HG03439 (cell line): ENCODE data around the gene POP7.
"Not testable (repeated sequence)": the region's sequence is repeated elsewhere in the genome, so short reads cannot be mapped to it uniquely, and the experiment has no call there.

ENCODE experiments used
- ATAC-seq: cut with Tn5 transposase; IDR thresholded peaks from one replicate; pipeline ENCODE4 v1.9.1; 2021; ENCODE audit warnings: mild to moderate bottlenecking, moderate library complexity; ENCODE audit not compliant: unreplicated experiment

The POP7 gene

DNA sequence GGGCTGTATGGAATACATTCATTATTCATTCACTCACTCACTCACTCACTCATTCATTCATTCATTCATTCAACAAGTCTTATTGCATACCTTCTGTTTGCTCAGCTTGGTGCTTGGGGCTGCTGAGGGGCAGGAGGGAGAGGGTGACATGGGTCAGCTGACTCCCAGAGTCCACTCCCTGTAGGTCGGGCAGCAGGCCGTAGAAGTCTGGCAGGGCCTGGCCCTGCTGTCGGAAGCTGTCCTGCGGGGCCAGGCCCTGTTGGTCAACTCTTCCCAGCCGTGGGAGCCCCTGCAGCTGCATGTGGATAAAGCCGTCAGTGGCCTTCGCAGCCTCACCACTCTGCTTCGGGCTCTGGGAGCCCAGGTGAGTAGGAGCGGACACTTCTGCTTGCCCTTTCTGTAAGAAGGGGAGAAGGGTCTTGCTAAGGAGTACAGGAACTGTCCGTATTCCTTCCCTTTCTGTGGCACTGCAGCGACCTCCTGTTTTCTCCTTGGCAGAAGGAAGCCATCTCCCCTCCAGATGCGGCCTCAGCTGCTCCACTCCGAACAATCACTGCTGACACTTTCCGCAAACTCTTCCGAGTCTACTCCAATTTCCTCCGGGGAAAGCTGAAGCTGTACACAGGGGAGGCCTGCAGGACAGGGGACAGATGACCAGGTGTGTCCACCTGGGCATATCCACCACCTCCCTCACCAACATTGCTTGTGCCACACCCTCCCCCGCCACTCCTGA is 16.7 kb downstream of the POP7 start:
- ATAC-seq = no peak

DNA sequence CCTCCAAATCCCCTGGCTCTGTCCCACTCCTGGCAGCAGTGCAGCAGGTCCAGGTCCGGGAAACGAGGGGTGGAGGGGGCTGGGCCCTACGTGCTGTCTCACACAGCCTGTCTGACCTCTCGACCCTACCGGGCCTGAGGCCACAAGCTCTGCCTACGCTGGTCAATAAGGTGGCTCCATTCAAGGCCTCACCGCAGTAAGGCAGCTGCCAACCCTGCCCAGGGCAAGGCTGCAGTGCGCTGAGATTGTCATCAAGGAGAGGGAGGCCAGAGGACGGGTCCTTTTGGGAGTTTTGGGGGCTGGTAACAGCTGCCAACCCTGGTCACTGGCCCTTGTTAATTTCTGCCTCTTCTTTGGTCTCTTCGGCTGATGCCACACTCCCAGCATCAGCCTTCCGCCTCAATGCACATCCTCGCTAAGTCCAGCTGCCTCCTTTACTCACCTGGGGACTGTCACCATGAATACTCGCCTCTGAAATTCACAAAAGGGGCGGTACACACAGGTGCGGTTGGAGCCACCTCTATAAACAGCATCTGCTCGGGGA is 17.9 kb downstream of the POP7 start:
- no peak for ATAC-seq

DNA sequence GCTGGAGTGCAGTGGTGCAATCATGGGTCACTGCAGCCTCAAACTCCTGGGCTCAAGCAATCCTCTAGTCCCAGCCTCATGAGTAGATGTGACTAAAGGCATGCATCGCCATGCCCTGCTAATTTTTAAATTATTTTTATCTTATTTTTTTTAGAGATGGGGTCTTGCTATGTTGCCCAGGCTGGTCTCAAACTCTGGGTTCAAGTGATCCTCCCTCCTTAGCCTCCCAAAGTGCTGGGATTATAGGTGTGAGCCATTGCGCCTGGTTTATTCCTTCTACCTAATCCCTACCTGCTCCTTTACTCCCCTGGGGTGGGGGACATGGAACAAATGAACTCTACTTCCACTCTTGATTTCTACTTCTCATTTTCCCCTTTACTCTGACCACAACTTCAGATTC is 18.4 kb downstream of the POP7 start:
- not testable (repeated sequence) for ATAC-seq

DNA sequence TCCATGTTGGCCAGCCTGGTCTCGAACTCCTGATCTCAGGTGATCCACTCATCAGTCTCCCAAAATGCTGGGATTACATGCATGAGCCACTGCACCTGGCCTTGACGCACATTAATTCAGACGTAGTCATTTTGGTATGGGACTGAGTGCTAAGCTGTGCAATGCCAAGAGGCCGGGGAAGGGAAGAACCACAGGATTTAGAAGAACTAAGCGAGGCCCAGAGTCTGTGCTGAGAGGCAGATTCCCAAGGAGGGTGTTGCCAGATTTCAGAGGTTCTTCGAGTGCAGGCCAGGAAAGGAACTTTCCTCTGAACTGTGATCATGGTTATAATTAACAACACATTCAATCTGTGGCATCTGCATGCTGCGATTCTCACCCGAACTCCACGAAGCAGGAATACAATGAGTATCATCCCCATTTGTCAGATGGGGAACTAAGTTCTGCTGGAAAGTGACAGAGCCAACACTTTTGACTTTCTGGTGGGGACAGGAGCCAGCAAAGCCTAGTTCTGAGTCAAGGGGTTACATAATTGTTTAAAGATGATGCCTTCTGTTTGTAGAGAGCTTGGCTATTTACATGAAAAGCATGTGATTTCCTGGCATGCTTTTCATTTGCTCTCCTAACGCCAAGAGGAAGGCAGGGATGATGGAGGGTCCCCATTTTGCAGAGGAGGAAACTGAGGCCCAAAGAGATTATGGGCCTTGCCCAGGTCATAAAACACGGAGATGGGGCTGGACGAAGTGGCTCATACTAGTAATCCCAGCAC is 21.3 kb downstream of the POP7 start:
- no peak for ATAC-seq

DNA sequence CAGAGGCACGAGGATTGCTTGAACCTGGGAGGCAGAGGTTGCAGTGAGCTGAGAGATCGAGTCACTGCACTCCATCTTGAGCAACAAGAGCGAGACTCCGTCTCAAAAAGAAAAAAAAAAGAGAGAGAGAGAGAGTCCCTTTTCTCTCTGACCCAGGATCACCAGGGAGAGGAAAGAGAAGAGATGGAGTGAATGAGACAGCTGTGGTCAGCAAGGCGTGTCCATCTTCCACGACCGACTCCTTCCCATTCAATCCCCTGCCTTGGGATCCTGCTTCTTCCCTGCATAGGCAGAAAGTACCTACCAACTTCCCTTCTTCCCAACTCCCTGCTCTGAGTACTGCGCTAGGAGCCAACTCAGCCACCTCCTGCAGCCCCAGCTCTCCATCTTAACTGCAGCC is 22.3 kb downstream of the POP7 start:
- ATAC-seq = no peak

DNA sequence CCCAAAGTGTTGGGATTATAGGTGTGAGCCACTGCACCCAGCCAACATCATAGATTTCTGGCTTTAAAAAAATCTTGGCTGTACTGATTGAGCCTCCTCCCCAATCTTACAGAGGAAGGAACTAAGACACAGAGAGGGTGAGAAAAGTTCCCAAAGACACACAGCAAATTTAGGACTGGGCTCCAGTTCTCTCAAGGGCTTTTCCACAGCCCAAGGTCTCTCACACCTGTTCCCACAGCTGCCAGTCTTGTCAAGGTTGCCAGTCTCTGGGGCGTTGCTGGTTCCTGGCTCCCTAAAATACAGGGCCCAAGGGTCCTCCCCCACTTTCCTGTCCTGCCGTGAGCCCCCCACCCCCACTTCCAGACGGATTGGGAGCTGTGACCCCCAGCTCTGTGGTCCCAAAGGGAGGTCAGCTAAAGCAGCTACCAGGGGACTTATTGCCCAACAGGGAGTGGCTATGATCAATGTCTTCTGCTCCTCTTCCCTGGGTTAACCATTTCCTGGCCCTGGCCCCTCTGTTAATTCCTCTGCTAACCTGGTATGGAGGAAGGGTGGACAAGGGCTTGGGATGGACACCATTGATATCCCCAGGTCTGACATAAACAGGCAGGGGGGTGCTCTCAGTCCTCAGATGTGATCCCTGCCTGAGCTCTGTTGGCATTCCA is 24.3 kb downstream of the POP7 start:
- ATAC-seq = no peak

DNA sequence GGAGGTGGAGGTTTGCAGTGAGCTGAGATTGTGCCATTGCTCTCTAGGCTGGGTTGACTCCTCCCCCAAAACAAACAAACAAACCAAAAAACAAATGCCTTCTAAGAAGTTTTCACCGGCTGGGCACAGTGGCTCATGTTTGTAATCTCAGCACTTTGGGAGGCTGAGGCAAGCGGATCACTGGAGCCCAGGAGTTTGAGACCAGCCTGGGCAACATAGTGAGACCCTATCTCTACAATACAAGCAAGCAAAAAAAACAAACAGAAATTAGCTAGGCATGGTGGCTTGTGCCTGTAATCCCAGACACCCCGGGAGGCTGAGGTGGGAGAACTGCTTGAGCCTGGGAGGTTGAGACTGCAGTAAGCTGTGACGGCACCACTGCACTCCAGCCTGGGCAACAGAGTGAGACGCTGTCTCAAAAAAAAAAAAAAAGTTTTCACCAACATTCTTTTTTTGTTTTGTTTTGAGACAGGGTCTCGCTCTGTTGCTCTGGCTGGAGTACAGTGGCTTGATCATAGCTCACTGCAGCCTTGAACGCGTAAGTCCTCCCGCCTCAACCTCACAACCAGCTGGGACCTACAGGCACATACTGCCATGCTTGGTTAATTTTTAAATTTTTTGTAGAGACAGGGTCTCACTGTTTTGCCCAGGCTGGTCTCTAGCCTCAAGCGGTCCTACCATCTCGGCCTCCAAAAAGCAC is 26.2 kb downstream of the POP7 start:
- no peak for ATAC-seq

DNA sequence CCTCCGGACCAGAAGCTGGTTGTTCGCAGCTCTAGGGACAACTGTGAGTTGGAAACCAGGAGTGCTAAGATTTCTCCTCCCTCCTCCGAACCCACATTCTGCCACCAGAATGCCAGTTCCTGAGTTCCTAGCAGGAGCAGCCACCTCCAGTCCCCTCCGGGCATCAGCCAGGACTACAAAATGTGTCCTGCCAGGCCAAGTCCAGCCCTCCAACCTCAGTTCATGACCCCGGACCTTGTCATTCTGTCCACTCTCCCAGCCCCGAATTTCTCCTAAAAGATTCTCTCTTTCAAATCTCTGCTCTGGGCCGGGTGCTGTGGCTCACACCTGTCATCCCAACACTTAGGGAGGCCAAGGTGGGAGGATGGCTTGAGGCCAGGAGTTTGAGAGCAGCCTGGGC is 29.8 kb downstream of the POP7 start:
- no peak for ATAC-seq

DNA sequence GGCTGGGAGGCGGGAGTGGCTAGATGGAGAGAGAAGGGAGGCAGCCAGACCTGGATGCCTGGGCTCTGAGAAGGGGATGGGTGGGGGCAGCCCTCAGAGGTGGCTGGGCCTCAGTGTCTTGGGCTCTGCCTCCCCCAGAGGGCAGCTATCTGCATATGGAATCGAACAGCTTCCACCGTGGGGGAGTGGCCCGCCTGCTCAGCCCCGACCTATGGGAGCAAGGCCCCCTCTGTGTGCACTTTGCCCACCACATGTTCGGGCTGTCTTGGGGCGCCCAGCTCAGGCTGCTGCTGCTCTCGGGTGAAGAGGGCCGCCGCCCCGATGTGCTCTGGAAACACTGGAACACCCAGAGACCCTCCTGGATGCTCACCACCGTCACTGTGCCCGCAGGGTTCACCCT is 30.8 kb downstream of the POP7 start:
- no peak for ATAC-seq

DNA sequence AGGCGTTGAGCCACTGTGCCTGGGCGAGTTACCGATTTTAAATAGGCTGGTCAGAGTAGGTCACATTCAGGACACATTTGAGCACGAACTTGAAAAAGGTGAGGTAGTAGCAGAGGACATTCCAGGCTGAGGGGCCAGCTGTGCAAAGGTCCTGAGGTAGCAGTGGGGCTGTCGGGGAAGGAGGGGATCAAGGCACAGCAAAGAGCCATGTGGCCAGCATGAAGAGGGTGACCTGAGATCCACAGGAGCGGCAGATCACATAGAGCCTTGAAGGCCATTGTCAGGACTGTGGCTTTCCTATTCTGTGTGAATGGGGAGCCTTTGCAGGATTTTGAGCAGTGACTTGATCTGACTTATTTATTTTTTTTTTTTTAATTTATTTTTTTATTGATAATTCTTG is 34.0 kb downstream of the POP7 start:
- ATAC-seq = no peak

DNA sequence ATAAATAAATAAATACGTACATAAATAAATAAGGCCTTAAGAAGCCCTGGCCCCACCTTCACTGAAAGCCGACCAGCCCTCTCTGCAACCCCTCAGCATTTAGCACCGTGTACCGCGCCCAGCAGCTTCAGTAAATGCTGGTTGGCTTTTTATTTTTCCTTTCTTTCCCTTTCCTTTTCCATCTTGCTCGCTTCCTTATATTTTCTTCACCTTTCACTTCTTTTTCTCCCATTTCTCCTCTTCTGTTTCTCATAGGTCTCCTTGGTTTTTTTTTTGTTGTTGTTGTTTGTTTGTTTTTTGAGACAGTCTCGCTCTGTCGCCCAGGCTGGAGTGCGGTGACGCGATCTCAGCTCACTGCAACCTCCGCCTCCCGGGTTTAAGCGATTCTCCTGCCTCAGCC is 38.7 kb downstream of the POP7 start:
- no peak for ATAC-seq

DNA sequence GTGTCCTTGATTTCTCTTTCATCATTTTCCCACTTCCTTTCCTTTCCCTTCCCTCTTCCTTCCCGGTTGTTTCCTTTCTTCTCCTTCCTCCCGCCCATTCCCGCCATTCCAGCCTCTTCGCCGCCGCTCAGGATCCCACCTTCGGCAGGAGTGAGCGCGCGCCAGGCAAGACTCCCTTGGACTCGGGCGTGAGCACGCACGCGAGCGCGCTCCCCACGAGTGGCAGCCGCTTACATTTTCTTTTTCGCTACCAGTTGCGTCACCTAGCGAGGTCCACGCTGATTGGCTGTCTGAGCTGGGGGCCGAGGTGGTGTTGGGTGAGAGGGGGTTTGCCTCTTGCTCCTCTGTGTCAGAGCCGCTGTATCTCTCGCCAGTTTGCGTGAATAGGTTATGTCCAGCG is 39.3 kb downstream of the POP7 start:
- no peak for ATAC-seq

DNA sequence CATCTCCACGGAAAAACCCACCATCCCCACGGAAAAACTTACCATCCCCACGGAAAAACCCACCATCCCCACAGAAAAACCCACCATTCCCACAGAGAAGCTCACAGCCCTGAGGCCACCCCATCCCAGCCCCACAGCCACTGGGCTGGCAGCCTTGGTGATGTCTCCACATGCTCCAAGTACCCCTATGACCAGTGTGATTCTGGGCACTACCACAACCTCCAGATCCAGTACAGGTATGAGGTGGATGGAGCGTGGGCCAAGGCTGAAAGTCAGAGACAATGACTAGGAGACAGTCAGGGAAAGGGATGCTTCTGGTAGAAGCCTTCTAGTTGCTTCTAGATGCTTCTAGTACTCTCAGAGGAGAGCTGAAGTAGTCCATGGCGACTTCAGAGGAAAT is 47.1 kb downstream of the POP7 start:
- ATAC-seq = no peak

DNA sequence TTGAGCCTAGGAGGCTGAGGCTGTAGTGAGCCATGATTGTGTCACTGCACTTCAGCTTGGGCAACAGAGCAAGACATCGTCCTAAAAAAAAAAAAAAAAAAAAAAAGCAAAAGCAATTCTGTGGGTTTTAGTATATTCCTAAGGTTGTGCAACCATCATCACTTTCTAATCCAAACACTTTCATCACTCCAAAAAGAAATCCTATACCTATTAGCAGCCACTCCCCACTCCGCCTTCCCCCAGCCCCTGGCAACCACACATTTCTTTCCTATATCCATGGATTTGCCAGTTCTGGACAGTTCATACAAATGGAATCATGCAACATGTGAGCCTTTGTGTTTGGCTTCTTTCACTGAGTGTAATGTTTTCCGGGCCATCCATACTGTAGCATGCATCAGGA is 47.8 kb downstream of the POP7 start:
- ATAC-seq = no peak
